Tibial artery (tissue), 4 donors: ENCODE measurements around the gene MPZL3.
A peak's percentile ranks its signal among the peaks of the same experiment; 100 is the strongest.

Experiments
- DNase-seq, 2 donors: peaks; one replicate each; pipeline ENCODE4 v3.0.0-alpha.2; 2019
- H3K27ac ChIP-seq, 2 donors: fragments of 200-600 bp; sonication (generic) in 1 of 2; 1 replicate in 1 of 2; 2 replicates in 1 of 2; pipeline ENCODE4 v1.5.1; 2018 to 2019; ENCODE audit warnings: mild to moderate bottlenecking in 1 of 2
- H3K27me3 ChIP-seq, 2 donors: fragments of 200-600 bp; sonication (generic) in 1 of 2; one replicate each; pipeline versions ENCODE4 v1.5.1 to v1.6.0; 2016 to 2019
- H3K36me3 ChIP-seq, 3 donors: fragments of 200-600 bp; sonication (generic) in 2 of 3; one replicate each; pipeline ENCODE4 v1.5.1; 2016 to 2019; ENCODE audit warnings: mild to moderate bottlenecking in 2 of 3
- H3K4me1 ChIP-seq, 4 donors: fragments of 200-600 bp; sonication (generic) in 2 of 4; 1 replicate in 3 of 4; 2 replicates in 1 of 4; pipeline ENCODE4 v1.5.1; 2016 to 2019
- H3K4me3 ChIP-seq, 2 donors: fragments of 200-600 bp; sonication (generic) in 1 of 2; 1 replicate in 1 of 2; 2 replicates in 1 of 2; pipeline ENCODE4 v1.5.1; 2018 to 2019; ENCODE audit warnings: mild to moderate bottlenecking in 2 of 2
- H3K9me3 ChIP-seq, 3 donors: fragments of 200-600 bp; sonication (generic) in 1 of 3; one replicate each; pipeline ENCODE4 v1.5.1; 2016 to 2019
- intact Hi-C: fragments of 100-400 bp; cut with DNase I; formaldehyde crosslinking; loops from one replicate; pipeline ENCODE4 v1.15.0; 2023; ENCODE audit warnings: low total_unique reads
- TF ChIP-seq, protein P1 (sequence below), 2 experiments: fragments of 200-600 bp in 1 of 2; fragments of 450-650 bp in 1 of 2; IDR thresholded peaks; one replicate each; pipeline ENCODE4 v1.5.1; 2017 to 2019; ENCODE audit warnings: antibody characterized with exemption in 2 of 2, mild to moderate bottlenecking in 1 of 2, moderate library complexity in 1 of 2

The MPZL3 gene

GRCh38 chr11:118258410-118258809 lies 6.2 kb upstream of the MPZL3 start:
- DNase-seq: no peak
- Histone ChIP-seq H3K27me3 (peaks cover 0 to 31% of the 10 kb centered on the region in 2 donors), H3K36me3 (no peaks in the 10 kb centered on the region), H3K27ac (no peak overlapping the region), H3K4me1 (peaks cover 0 to 5% (median 0%) of the 10 kb centered on the region in 4 donors), H3K9me3 (no peaks in the 10 kb centered on the region), H3K4me3 (no peak overlapping the region)
- TF ChIP-seq, protein P1, sequence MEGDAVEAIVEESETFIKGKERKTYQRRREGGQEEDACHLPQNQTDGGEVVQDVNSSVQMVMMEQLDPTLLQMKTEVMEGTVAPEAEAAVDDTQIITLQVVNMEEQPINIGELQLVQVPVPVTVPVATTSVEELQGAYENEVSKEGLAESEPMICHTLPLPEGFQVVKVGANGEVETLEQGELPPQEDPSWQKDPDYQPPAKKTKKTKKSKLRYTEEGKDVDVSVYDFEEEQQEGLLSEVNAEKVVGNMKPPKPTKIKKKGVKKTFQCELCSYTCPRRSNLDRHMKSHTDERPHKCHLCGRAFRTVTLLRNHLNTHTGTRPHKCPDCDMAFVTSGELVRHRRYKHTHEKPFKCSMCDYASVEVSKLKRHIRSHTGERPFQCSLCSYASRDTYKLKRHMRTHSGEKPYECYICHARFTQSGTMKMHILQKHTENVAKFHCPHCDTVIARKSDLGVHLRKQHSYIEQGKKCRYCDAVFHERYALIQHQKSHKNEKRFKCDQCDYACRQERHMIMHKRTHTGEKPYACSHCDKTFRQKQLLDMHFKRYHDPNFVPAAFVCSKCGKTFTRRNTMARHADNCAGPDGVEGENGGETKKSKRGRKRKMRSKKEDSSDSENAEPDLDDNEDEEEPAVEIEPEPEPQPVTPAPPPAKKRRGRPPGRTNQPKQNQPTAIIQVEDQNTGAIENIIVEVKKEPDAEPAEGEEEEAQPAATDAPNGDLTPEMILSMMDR (IDR thresholded peaks at IDR 0.05): no peak
- intact Hi-C loops: no loop called here

DNA sequence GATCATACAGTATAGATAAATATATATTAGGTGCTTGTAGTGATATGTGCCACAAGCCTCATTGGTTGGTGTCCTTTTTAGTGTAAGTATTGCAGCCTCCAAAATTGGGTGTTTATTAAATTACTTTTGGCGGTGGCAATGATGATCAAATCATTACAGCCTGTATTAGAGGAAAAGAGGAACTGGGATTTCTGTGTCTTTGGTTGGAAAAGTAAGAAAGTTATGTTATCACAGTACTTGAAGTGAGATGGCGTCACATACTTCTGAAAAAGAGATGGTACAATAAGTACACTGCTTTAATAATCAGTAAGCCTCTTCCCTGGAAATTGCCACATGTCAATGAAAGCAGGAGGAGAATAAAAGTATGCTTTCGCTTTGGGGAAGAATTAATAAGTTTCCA lies 523 bp upstream of the MPZL3 start:
- peak overlapping the region in 1 of 2 donors; percentile 53 for H3K4me3 ChIP-seq
- no peaks in the 10 kb centered on the region for H3K9me3 ChIP-seq
- H3K27ac ChIP-seq: no peak overlapping the region
- intact Hi-C loops: no loop called here
- no peak for DNase-seq
- peaks cover 0 to 8% (median 3%) of the 10 kb centered on the region in 4 donors for H3K4me1 ChIP-seq
- no peaks in the 10 kb centered on the region for H3K36me3 ChIP-seq
- TF ChIP-seq, protein P1 (IDR thresholded peaks at IDR 0.05): no peak
- peaks cover 0 to 21% of the 10 kb centered on the region in 2 donors for H3K27me3 ChIP-seq

DNA sequence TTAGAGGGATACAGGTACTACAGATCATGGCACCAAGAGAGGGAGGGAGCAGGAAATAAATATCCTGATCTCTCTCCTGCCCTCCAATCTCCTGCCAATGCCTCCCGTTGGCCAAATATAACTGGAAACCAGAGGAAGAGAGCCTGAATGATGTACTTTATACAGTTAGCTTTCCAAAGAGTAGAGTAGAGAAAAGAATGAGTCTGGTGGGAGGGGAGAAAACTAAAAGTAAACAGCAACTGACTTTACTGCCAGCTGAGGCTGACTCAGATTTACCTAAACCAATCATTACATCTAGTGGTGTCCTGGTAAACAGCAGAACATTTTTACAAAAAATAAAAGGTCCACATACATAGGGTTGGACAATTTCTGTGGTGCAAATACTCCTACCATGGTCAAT lies 5.1 kb downstream of the MPZL3 start:
- intact Hi-C loops: no loop called here
- no peak for DNase-seq
- Histone ChIP-seq H3K4me1 (peaks cover 0 to 3% (median under 1%) of the 10 kb centered on the region in 4 donors), H3K27me3 (peaks cover 0 to 12% of the 10 kb centered on the region in 2 donors), H3K4me3 (no peak overlapping the region), H3K9me3 (no peaks in the 10 kb centered on the region), H3K27ac (no peak overlapping the region), H3K36me3 (no peaks in the 10 kb centered on the region)
- TF ChIP-seq, protein P1 (IDR thresholded peaks at IDR 0.05): no peak

DNA sequence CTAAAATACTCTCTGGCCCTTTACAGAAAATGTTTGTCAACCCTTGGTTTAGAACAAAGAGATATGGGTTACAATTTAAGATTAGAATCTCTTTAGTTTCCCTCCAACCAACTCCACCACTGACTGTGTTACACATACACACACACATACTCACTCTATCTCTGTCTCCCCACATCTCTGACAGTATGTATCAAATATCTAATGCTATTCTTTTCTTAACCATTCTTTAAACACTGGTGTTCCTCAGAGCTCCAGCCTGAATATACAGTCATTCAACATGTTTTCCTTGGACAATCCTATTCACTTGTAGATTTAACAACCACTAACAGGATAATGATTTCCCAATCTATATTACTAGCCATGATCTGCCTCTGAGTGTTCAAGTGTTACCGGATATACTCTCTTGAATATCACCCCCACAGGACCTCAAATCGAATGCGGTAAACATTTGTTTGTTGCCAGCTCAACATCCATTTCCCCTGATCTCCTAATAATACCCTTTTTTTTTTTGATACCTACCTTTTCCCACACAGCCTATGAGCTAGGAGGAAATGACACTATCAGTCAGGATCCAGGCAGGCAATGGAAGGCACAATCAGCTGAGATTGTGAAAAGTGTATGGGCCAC lies 6.1 kb downstream of the MPZL3 start:
- no peaks in the 10 kb centered on the region for H3K36me3 ChIP-seq
- peaks cover 0 to 4% (median 0%) of the 10 kb centered on the region in 4 donors for H3K4me1 ChIP-seq
- DNase-seq: no peak
- no peak overlapping the region for H3K27ac ChIP-seq
- no peak overlapping the region for H3K4me3 ChIP-seq
- H3K9me3 ChIP-seq: no peaks in the 10 kb centered on the region
- TF ChIP-seq, protein P1 (IDR thresholded peaks at IDR 0.05): no peak
- intact Hi-C loops: no loop called here
- peaks cover 0 to 6% of the 10 kb centered on the region in 2 donors for H3K27me3 ChIP-seq

DNA sequence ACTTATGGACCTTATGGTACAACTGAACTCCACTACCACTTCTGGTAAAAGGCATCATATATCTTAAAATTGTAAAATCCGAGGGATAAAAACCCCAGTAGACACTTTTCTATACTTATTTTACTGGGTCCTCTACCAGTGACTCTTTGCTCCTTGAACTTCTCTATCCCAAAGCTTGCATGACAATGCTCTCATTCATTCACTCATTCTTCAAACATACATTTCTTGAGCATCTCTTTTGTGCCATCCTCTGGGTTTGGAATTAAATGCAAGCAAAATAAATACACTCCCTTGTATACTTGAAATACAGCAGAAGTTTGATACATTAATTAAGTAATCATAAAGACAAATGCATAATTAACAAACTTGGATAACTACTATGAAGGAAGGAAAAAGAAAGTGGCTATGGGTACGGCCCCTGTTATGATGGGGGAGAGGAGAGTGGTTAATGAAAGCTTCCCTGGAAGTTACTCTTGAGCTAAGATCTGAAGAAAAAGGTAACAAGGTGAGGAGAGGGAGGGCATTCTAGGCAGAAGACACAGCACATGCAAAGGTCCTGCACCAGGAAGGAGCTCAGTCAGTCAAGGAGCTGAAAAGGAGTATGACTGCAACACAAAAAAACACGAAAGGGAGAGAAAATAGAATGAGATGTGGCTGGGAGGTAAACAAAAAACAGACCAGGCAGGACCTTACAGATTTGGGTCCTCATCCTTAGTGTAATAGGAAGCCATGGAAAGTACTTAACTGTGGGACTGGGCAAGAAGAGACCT lies 8.0 kb downstream of the MPZL3 start:
- intact Hi-C loops: no loop called here
- Histone ChIP-seq H3K36me3 (no peaks in the 10 kb centered on the region), H3K27me3 (peaks cover 0 to 6% of the 10 kb centered on the region in 2 donors), H3K9me3 (no peaks in the 10 kb centered on the region), H3K4me3 (no peak overlapping the region), H3K27ac (no peak overlapping the region), H3K4me1 (peaks cover 0 to 4% (median 0%) of the 10 kb centered on the region in 4 donors)
- TF ChIP-seq, protein P1 (IDR thresholded peaks at IDR 0.05): no peak
- DNase-seq: no peak
